Mesenchymal stem cell (in vitro differentiated cells and primary cell): Measurements from ENCODE around the gene DGCR8.
A peak's percentile ranks its signal among the peaks of the same experiment; 100 is the strongest.

Experiments
- DNase-seq: peaks from one replicate; pipeline ENCODE4 v3.0.0-alpha.2; 2013
- H2AFZ ChIP-seq: one replicate; pipeline ENCODE4 v1.6.1; 2013; ENCODE audit warnings: low read depth, mild to moderate bottlenecking, control low read depth, inconsistent platforms, low read length, moderate library complexity
- H2AK5ac ChIP-seq: 2 replicates; pipeline ENCODE4 v1.6.1; 2013; ENCODE audit warnings: low read length, moderate library complexity, mild to moderate bottlenecking, inconsistent platforms; ENCODE audit not compliant: severe bottlenecking
- H2BK120ac ChIP-seq: one replicate; pipeline ENCODE4 v1.6.1; 2013; ENCODE audit warnings: low read depth, mild to moderate bottlenecking, inconsistent platforms, low read length, moderate library complexity
- H2BK12ac ChIP-seq, 2 experiments: one replicate each; pipeline ENCODE4 v1.6.1; 2013; ENCODE audit warnings: inconsistent platforms in 2 of 2, low read length in 2 of 2, mild to moderate bottlenecking in 2 of 2, moderate library complexity in 2 of 2, control low read depth in 1 of 2
- H2BK15ac ChIP-seq: one replicate; pipeline ENCODE4 v1.6.1; 2013; ENCODE audit warnings: mild to moderate bottlenecking, low read depth, inconsistent platforms; ENCODE audit not compliant: poor library complexity, severe bottlenecking
- H2BK5ac ChIP-seq: 2 replicates; pipeline ENCODE4 v1.6.1; 2013; ENCODE audit warnings: low read depth, mild to moderate bottlenecking, low read length, control low read depth, inconsistent platforms; ENCODE audit not compliant: poor library complexity, severe bottlenecking
- H3K14ac ChIP-seq, 2 experiments: one replicate each; pipeline ENCODE4 v1.6.1; 2013; ENCODE audit warnings: inconsistent platforms in 2 of 2, low read length in 2 of 2, control low read depth in 1 of 2, mild to moderate bottlenecking in 1 of 2, moderate library complexity in 1 of 2
- H3K18ac ChIP-seq, 2 experiments: one replicate each; pipeline ENCODE4 v1.6.1; 2013; ENCODE audit warnings: inconsistent platforms in 2 of 2, low read length in 2 of 2, control low read depth in 1 of 2, low read depth in 1 of 2, mild to moderate bottlenecking in 1 of 2
- H3K23ac ChIP-seq, 2 experiments: one replicate each; pipeline ENCODE4 v1.6.1; 2013; ENCODE audit warnings: inconsistent platforms in 2 of 2, low read length in 2 of 2, mild to moderate bottlenecking in 2 of 2, moderate library complexity in 2 of 2, control low read depth in 1 of 2
- H3K27ac ChIP-seq: 2 replicates; pipeline ENCODE4 v1.5.1; 2013; ENCODE audit warnings: mild to moderate bottlenecking, moderate library complexity, low read length, control low read depth, inconsistent platforms; ENCODE audit not compliant: poor library complexity, severe bottlenecking
- H3K27me3 ChIP-seq, 2 experiments: 2 replicates each; pipeline versions ENCODE4 v1.6.1 to v1.7.0; 2013; ENCODE audit warnings: low read length in 2 of 2, mild to moderate bottlenecking in 2 of 2, moderate library complexity in 2 of 2, control low read depth in 1 of 2, inconsistent platforms in 1 of 2; ENCODE audit not compliant: control insufficient read depth in 1 of 2, insufficient read depth in 1 of 2
- H3K36me3 ChIP-seq, 2 experiments: 2 replicates each; pipeline versions ENCODE4 v1.6.1 to v1.7.0; 2013; ENCODE audit warnings: low read length in 2 of 2, control low read depth in 1 of 2, inconsistent platforms in 1 of 2, low read depth in 1 of 2, mild to moderate bottlenecking in 1 of 2; ENCODE audit not compliant: insufficient read depth in 2 of 2, control insufficient read depth in 1 of 2
- H3K4ac ChIP-seq, 2 experiments: one replicate each; pipeline ENCODE4 v1.6.1; 2013; ENCODE audit warnings: inconsistent platforms in 2 of 2, low read length in 2 of 2, mild to moderate bottlenecking in 2 of 2, moderate library complexity in 2 of 2, control low read depth in 1 of 2, low read depth in 1 of 2
- H3K4me1 ChIP-seq: 2 replicates; pipeline ENCODE4 v1.6.1; 2013; ENCODE audit warnings: low read depth, low read length, control low read depth; ENCODE audit not compliant: control insufficient read depth, insufficient read depth
- H3K4me2 ChIP-seq: 2 replicates; pipeline ENCODE4 v1.6.1; 2013; ENCODE audit warnings: low read length, mild to moderate bottlenecking, inconsistent platforms; ENCODE audit not compliant: poor library complexity, severe bottlenecking
- H3K4me3 ChIP-seq, 2 experiments: 2 replicates each; pipeline versions ENCODE4 v1.5.1 to v1.7.0; 2013; ENCODE audit warnings: low read length in 2 of 2, mild to moderate bottlenecking in 2 of 2, control low read depth in 1 of 2, low read depth in 1 of 2; ENCODE audit not compliant: insufficient read depth in 1 of 2
- H3K79me1 ChIP-seq: replicated peaks from 2 replicates; pipeline ENCODE4 v1.6.1; 2013; ENCODE audit warnings: mild to moderate bottlenecking, control low read depth, low read length, inconsistent platforms; ENCODE audit not compliant: poor library complexity, severe bottlenecking
- H3K9ac ChIP-seq: 2 replicates; pipeline ENCODE4 v1.7.0; 2013; ENCODE audit warnings: mild to moderate bottlenecking, low read length, moderate library complexity
- H3K9me3 ChIP-seq: 2 replicates; pipeline ENCODE4 v1.7.0; 2013; ENCODE audit warnings: mild to moderate bottlenecking, low read length; ENCODE audit not compliant: control insufficient read depth
- H4K8ac ChIP-seq: one replicate; pipeline ENCODE4 v1.6.1; 2013; ENCODE audit warnings: inconsistent platforms, mild to moderate bottlenecking, low read length, moderate library complexity
- H4K91ac ChIP-seq: one replicate; pipeline ENCODE4 v1.6.1; 2013; ENCODE audit warnings: mild to moderate bottlenecking, low read length, inconsistent platforms
- WGBS: methylation state at CpG from one replicate; pipeline ENCODE4 v1.1.7; 2013; ENCODE audit warnings: mixed read lengths; 5-methylcytosine and 5-hydroxymethylcytosine counted together

DGCR8 gene

GRCh38 chr22:20138417-20138738 lies 58.3 kb downstream of the DGCR8 start:
- H2BK120ac ChIP-seq: no peak overlapping the region
- H2BK5ac ChIP-seq: no peak overlapping the region
- H3K18ac ChIP-seq: no peak overlapping the region
- H4K8ac ChIP-seq: no peak overlapping the region
- H3K36me3 ChIP-seq: peaks cover 10 to 64% of the 10 kb centered on the region in 2 experiments
- H3K14ac ChIP-seq: no peak overlapping the region
- DNase-seq: no peak
- peaks cover 66% of the 10 kb centered on the region for H3K4me1 ChIP-seq
- no peak overlapping the region for H3K23ac ChIP-seq
- H3K4ac ChIP-seq: no peak overlapping the region
- H3K79me1 ChIP-seq: peaks cover 47% of the 10 kb centered on the region
- no peaks in the 10 kb centered on the region for H3K27me3 ChIP-seq
- H4K91ac ChIP-seq: no peak overlapping the region
- no peak overlapping the region for H3K27ac ChIP-seq
- WGBS: 85% methylated on average over 4 of the region's 4 CpGs
- no peak overlapping the region for H2AFZ ChIP-seq
- no peak overlapping the region for H3K4me2 ChIP-seq
- H2BK12ac ChIP-seq: no peak overlapping the region
- no peaks in the 10 kb centered on the region for H3K9me3 ChIP-seq
- H2AK5ac ChIP-seq: no peak overlapping the region
- no peak overlapping the region for H3K9ac ChIP-seq
- no peak overlapping the region for H3K4me3 ChIP-seq
- H2BK15ac ChIP-seq: no peak overlapping the region

GRCh38 chr22:20138868-20139267 lies 58.8 kb downstream of the DGCR8 start:
- Histone ChIP-seq H3K4me3 (no peak overlapping the region), H2BK120ac (no peak overlapping the region), H3K36me3 (peaks cover 12 to 66% of the 10 kb centered on the region in 2 experiments), H3K79me1 (peaks cover 48% of the 10 kb centered on the region), H2BK5ac (no peak overlapping the region), H3K4ac (no peak overlapping the region), H3K14ac (no peak overlapping the region), H2AK5ac (peak overlapping the region; percentile 4), H3K4me1 (peaks cover 65% of the 10 kb centered on the region), H4K91ac (no peak overlapping the region), H2BK15ac (no peak overlapping the region), H3K9ac (no peak overlapping the region), H2BK12ac (no peak overlapping the region), H3K27ac (no peak overlapping the region), H3K9me3 (no peaks in the 10 kb centered on the region), H3K23ac (no peak overlapping the region), H3K4me2 (no peak overlapping the region), H3K18ac (no peak overlapping the region), H3K27me3 (no peaks in the 10 kb centered on the region), H2AFZ (no peak overlapping the region), H4K8ac (no peak overlapping the region)
- 95% methylated on average over 16 of the region's 16 CpGs for WGBS
- DNase-seq: no peak

GRCh38 chr22:20139391-20140106 lies 59.5 kb downstream of the DGCR8 start:
- no peak overlapping the region for H4K8ac ChIP-seq
- no peak overlapping the region for H3K4me3 ChIP-seq
- H2AK5ac ChIP-seq: peak overlapping the region; percentile 50
- peaks cover 63% of the 10 kb centered on the region for H3K4me1 ChIP-seq
- H3K9ac ChIP-seq: no peak overlapping the region
- no peak overlapping the region for H3K4me2 ChIP-seq
- H4K91ac ChIP-seq: no peak overlapping the region
- no peaks in the 10 kb centered on the region for H3K27me3 ChIP-seq
- peaks cover 14 to 66% of the 10 kb centered on the region in 2 experiments for H3K36me3 ChIP-seq
- no peak overlapping the region for H2BK15ac ChIP-seq
- no peaks in the 10 kb centered on the region for H3K9me3 ChIP-seq
- no peak overlapping the region for H2BK120ac ChIP-seq
- H3K79me1 ChIP-seq: peaks cover 43% of the 10 kb centered on the region
- 97% methylated on average over 36 of the region's 36 CpGs for WGBS
- no peak overlapping the region for H2BK5ac ChIP-seq
- H3K14ac ChIP-seq: no peak overlapping the region
- no peak overlapping the region for H3K4ac ChIP-seq
- DNase-seq: no peak
- H3K23ac ChIP-seq: no peak overlapping the region
- H3K27ac ChIP-seq: no peak overlapping the region
- no peak overlapping the region for H3K18ac ChIP-seq
- no peak overlapping the region for H2BK12ac ChIP-seq
- no peak overlapping the region for H2AFZ ChIP-seq

- no peak overlapping the region for H2AFZ ChIP-seq
- no peak overlapping the region for H2BK120ac ChIP-seq
- no peak overlapping the region for H3K4me3 ChIP-seq
- no peak overlapping the region for H2BK12ac ChIP-seq
- no peak for DNase-seq
- no peak overlapping the region for H3K23ac ChIP-seq
- 96% methylated on average over 11 of the region's 11 CpGs for WGBS
- H3K79me1 ChIP-seq: peaks cover 45% of the 10 kb centered on the region
- no peaks in the 10 kb centered on the region for H3K27me3 ChIP-seq
- H3K9ac ChIP-seq: no peak overlapping the region
- no peak overlapping the region for H3K18ac ChIP-seq
- no peaks in the 10 kb centered on the region for H3K9me3 ChIP-seq
- no peak overlapping the region for H2BK15ac ChIP-seq
- no peak overlapping the region for H2BK5ac ChIP-seq
- H3K36me3 ChIP-seq: peaks cover 14 to 69% of the 10 kb centered on the region in 2 experiments
- H4K91ac ChIP-seq: no peak overlapping the region
- no peak overlapping the region for H3K14ac ChIP-seq
- H2AK5ac ChIP-seq: peak overlapping the region; percentile 50
- H3K27ac ChIP-seq: no peak overlapping the region
- peak overlapping the region in 1 of 2 experiments; percentile 25 for H3K4ac ChIP-seq
- no peak overlapping the region for H4K8ac ChIP-seq
- no peak overlapping the region for H3K4me2 ChIP-seq
- peaks cover 63% of the 10 kb centered on the region for H3K4me1 ChIP-seq
These were observed 60.0 kb downstream of the DGCR8 start for GRCh38 chr22:20140107-20140445.
